ENCODE results near the gene SNAI3.

DNA sequence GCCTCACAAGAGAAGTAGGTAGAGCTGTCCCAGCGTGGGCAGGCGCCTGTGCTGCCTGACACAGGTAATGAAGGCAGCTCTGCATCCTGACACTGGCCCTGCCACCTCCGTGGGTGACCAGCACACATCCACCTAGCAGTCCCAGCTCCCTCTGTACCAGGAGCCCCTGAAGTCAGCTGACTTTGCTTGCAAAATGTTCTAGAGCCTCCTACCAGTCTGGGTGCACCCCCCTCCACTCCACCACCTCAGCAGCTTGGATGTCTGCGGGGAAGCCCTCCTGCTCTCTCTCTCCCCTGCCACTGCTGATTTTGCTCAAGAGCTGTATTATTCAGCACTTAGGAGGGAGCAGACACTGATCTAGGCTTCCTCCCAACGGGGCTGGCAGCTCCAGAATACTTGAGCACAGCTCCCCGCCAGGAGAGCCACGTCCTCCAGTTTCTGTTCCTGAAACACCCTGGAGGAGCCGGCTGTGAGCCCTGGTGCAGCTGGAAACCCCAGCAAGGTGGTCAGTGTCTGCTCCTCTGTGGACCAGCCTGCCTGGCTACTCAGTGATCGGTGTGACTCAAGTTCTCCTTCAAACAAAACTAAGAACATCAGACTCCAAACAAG, 18.9 kb upstream of the SNAI3 start:
- TF ChIP-seq CTCF (conservative IDR thresholded peaks at IDR 0.05 in 1 of 2, IDR thresholded peaks at IDR 0.05 in 1 of 2; ENCODE audit: extremely low read depth in 1 of 2, insufficient read depth in 1 of 2, low read depth in 1 of 2, low read length in 2 of 2) (no peak), EZH2 (IDR thresholded peaks at IDR 0.05; ENCODE audit: borderline replicate concordance, low read length) (no peak)
